ENCODE measurements around the gene BRD9. TPM values are rescaled to one million over a fixed set of nuclear protein-coding genes. Genes with fewer than 3 reads are reported as not detected.
A peak's percentile ranks its signal among the peaks of the same experiment; 100 is the strongest.

BRD9 gene
- total and polyA plus RNA-seq, 2 of the 13 experiments (the other 11 are each of a cell fraction or from before 2014, with no cell fraction given) = 5.2 to 22.9 TPM

- TF ChIP-seq NONO (IDR thresholded peaks at IDR 0.05) (no peak), NONO (CRISPR knock-in tag; conservative IDR thresholded peaks at IDR 0.05) (no peak; the same call in 1 of the 2 replicates), FIP1L1 (IDR thresholded peaks at IDR 0.05; ENCODE audit: borderline replicate concordance, insufficient read depth, low read depth, low read length) (no peak), ZNF234 (CRISPR knock-in tag; conservative IDR thresholded peaks at IDR 0.05) (peak; percentile 72; the same call in 1 of the 2 replicates), KLF16 (CRISPR knock-in tag; IDR thresholded peaks at IDR 0.05) (peak in 1 of 2 experiments; percentile 67; a peak in 1 of 4 replicates), MAZ (IDR thresholded peaks at IDR 0.05; ENCODE audit: borderline replicate concordance, low read depth, low read length) (peak; percentile 45; the same call in 1 of the 2 replicates), MAZ (CRISPR knock-in tag; IDR thresholded peaks at IDR 0.05; ENCODE audit: low read depth) (peak; percentile 88), ATF5 (CRISPR knock-in tag; IDR thresholded peaks at IDR 0.05; ENCODE audit: low read depth) (no peak), ZNF274 (CRISPR knock-in tag; IDR thresholded peaks at IDR 0.05) (no peak; the same call in 1 of the 2 replicates), ZNF280B (CRISPR knock-in tag; IDR thresholded peaks at IDR 0.05; ENCODE audit: borderline replicate concordance) (no peak), ZNF749 (CRISPR knock-in tag; IDR thresholded peaks at IDR 0.05; ENCODE audit: borderline replicate concordance) (no peak), THAP11 (CRISPR knock-in tag; IDR thresholded peaks at IDR 0.05) (peak; percentile 91), ZNF678 (CRISPR knock-in tag; IDR thresholded peaks at IDR 0.05) (no peak), NR2C2 (CRISPR knock-in tag; IDR thresholded peaks at IDR 0.05; ENCODE audit: borderline replicate concordance) (peak; percentile 100), YY1 (IDR thresholded peaks at IDR 0.05; ENCODE audit: insufficient read depth, insufficient replicate concordance, low read depth, low read length) (peak; percentile 78), ZNF546 (CRISPR knock-in tag; conservative IDR thresholded peaks at IDR 0.05) (peak; percentile 75; the same call in 1 of the 2 replicates), ZNF10 (CRISPR knock-in tag; IDR thresholded peaks at IDR 0.05; ENCODE audit: borderline replicate concordance, low read depth) (no peak), SMC3 (IDR thresholded peaks at IDR 0.05; ENCODE audit: low read length) (no peak), ZNF180 (CRISPR knock-in tag; IDR thresholded peaks at IDR 0.05; ENCODE audit: borderline replicate concordance, low read depth) (no peak), TAF15 (IDR thresholded peaks at IDR 0.05; ENCODE audit: low read depth, low read length, poor library complexity, severe bottlenecking) (no peak), TFDP2 (CRISPR knock-in tag; IDR thresholded peaks at IDR 0.05) (peak; percentile 98), ZFX (CRISPR knock-in tag; IDR thresholded peaks at IDR 0.05; ENCODE audit: low read depth) (peak; percentile 92)
- TF ChIP-seq, protein P1, sequence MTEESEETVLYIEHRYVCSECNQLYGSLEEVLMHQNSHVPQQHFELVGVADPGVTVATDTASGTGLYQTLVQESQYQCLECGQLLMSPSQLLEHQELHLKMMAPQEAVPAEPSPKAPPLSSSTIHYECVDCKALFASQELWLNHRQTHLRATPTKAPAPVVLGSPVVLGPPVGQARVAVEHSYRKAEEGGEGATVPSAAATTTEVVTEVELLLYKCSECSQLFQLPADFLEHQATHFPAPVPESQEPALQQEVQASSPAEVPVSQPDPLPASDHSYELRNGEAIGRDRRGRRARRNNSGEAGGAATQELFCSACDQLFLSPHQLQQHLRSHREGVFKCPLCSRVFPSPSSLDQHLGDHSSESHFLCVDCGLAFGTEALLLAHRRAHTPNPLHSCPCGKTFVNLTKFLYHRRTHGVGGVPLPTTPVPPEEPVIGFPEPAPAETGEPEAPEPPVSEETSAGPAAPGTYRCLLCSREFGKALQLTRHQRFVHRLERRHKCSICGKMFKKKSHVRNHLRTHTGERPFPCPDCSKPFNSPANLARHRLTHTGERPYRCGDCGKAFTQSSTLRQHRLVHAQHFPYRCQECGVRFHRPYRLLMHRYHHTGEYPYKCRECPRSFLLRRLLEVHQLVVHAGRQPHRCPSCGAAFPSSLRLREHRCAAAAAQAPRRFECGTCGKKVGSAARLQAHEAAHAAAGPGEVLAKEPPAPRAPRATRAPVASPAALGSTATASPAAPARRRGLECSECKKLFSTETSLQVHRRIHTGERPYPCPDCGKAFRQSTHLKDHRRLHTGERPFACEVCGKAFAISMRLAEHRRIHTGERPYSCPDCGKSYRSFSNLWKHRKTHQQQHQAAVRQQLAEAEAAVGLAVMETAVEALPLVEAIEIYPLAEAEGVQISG (CRISPR knock-in tag; IDR thresholded peaks at IDR 0.05) = peak; percentile 92
These were observed at the start of gene BRD9, which contains the start of gene TRIP13 (continued) for GRCh38 chr5:892394-893136.

Measured in HepG2 (cell line).